Measurements from ENCODE around the gene ACTN3. TPM values are rescaled to one million over a fixed set of nuclear protein-coding genes. Genes with fewer than 3 reads are reported as not detected.

Gene ACTN3
- total and polyA plus RNA-seq, 2 experiments from 2014 or later, result not detected

DNA sequence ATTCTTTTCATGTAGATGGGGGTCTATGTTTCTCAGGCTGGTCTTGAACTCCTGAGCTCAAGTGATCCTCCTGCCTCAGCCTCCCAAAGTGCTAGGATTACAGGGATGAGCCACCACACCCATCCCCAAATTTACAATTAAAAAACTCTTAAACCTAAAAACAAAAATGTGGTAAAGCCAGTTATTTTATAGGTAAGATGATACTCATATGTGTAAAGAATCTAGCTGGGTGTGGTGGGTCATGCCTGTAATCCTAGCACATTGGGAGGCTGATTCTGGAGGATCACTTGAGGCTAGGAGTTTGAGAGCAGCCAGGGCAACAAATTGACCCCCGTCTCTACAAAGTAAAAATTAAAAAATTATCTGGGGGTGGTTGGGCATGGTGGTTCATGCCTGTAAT lies 65.8 kb downstream of the ACTN3 start:
- in situ Hi-C loops (cut with MboI), result no loop called here
- no peak for DNase-seq
- Histone ChIP-seq H3K4me1 (ENCODE audit: insufficient read depth) (peaks cover 16% of the 10 kb centered on the region), H2AFZ (no peak overlapping the region), H3K9me3 (ENCODE audit: low read depth) (no peaks in the 10 kb centered on the region), H3K27me3 (replicated peaks; ENCODE audit: insufficient read depth) (no peaks in the 10 kb centered on the region), H3K36me3 (ENCODE audit: low read depth) (no peaks in the 10 kb centered on the region), H3K4me3 (no peak overlapping the region), H3K79me2 (ENCODE audit: insufficient read depth) (peaks cover 19% of the 10 kb centered on the region), H3K9me2 (ENCODE audit: insufficient read depth) (no peaks in the 10 kb centered on the region), H3K27ac (no peak overlapping the region), H3F3A (ENCODE audit: insufficient read depth) (peaks cover 17% of the 10 kb centered on the region), H4K20me1 (ENCODE audit: insufficient read depth) (no peaks in the 10 kb centered on the region; the same call in 1 of the 2 replicates), H3K9ac (no peak overlapping the region), H3K4me2 (ENCODE audit: unreplicated experiment) (no peak overlapping the region)
- 94 to 100% methylated on average over 1 of the region's 1 CpG for WGBS, 2 experiments (ENCODE audit: low coverage in 1 of 2, low lambda C conversion rate in 2 of 2, missing lambda C conversion rate in 2 of 2)
- TF ChIP-seq EZH2 (IDR thresholded peaks at IDR 0.05; ENCODE audit: insufficient read depth, poor library complexity, severe bottlenecking) (no peak), EZH2phosphoT487 (IDR thresholded peaks at IDR 0.05; ENCODE audit: insufficient read depth, low read depth) (no peak)

Other genes starting within 250 kb of the ACTN3 start
- gene CD248, start 229.9 kb upstream of the ACTN3 start, total RNA-seq (2014; rRNA removed; shearing (Covaris generic)), result 212 and 230 TPM in 2 replicates
- 616 and 629 TPM in 2 replicates for gene CD248, start 229.9 kb upstream of the ACTN3 start, polyA plus RNA-seq (2016; fragmentation: Nextera tagmentation; extraction: Ambion mirVana)
- 37.7 and 44.0 TPM in 2 replicates for gene RIN1, start 210.5 kb upstream of the ACTN3 start, total RNA-seq (2014; rRNA removed; shearing (Covaris generic))
- gene RIN1, start 210.5 kb upstream of the ACTN3 start, polyA plus RNA-seq (2016; fragmentation: Nextera tagmentation; extraction: Ambion mirVana), result 16.8 and 19.1 TPM in 2 replicates
- 48.7 and 65.9 TPM in 2 replicates for gene BRMS1, start 201.8 kb upstream of the ACTN3 start, total RNA-seq (2014; rRNA removed; shearing (Covaris generic))
- 45.9 and 46.2 TPM in 2 replicates for gene BRMS1, start 201.8 kb upstream of the ACTN3 start, polyA plus RNA-seq (2016; fragmentation: Nextera tagmentation; extraction: Ambion mirVana)
- gene B4GAT1, start 199.3 kb upstream of the ACTN3 start, total RNA-seq (2014; rRNA removed; shearing (Covaris generic)), result 32.0 and 45.3 TPM in 2 replicates
- gene B4GAT1, start 199.3 kb upstream of the ACTN3 start, polyA plus RNA-seq (2016; fragmentation: Nextera tagmentation; extraction: Ambion mirVana), result 23.9 and 26.0 TPM in 2 replicates
- gene SLC29A2, start 175.1 kb upstream of the ACTN3 start, total RNA-seq (2014; rRNA removed; shearing (Covaris generic)), result not detected in 2 replicates
- gene SLC29A2, start 175.1 kb upstream of the ACTN3 start, polyA plus RNA-seq (2016; fragmentation: Nextera tagmentation; extraction: Ambion mirVana), result not detected in 2 replicates
- gene NPAS4, start 125.9 kb upstream of the ACTN3 start, total RNA-seq (2014; rRNA removed; shearing (Covaris generic)), result not detected in 2 replicates
- gene NPAS4, start 125.9 kb upstream of the ACTN3 start, polyA plus RNA-seq (2016; fragmentation: Nextera tagmentation; extraction: Ambion mirVana), result not detected in 2 replicates
- gene MRPL11, start 108.1 kb upstream of the ACTN3 start, total RNA-seq (2014; rRNA removed; shearing (Covaris generic)), result 36.7 and 53.5 TPM in 2 replicates
- 75.7 and 76.6 TPM in 2 replicates for gene MRPL11, start 108.1 kb upstream of the ACTN3 start, polyA plus RNA-seq (2016; fragmentation: Nextera tagmentation; extraction: Ambion mirVana)
- gene PELI3, start 80.0 kb upstream of the ACTN3 start, total RNA-seq (2014; rRNA removed; shearing (Covaris generic)), result 8.1 and 10.5 TPM in 2 replicates
- 5.3 and 5.8 TPM in 2 replicates for gene PELI3, start 80.0 kb upstream of the ACTN3 start, polyA plus RNA-seq (2016; fragmentation: Nextera tagmentation; extraction: Ambion mirVana)
- gene DPP3, start 66.5 kb upstream of the ACTN3 start, total RNA-seq (2014; rRNA removed; shearing (Covaris generic)), result 50.8 and 64.1 TPM in 2 replicates
- 33.5 and 34.7 TPM in 2 replicates for gene DPP3, start 66.5 kb upstream of the ACTN3 start, polyA plus RNA-seq (2016; fragmentation: Nextera tagmentation; extraction: Ambion mirVana)
- 39.1 and 58.8 TPM in 2 replicates for gene BBS1, start 36.3 kb upstream of the ACTN3 start, total RNA-seq (2014; rRNA removed; shearing (Covaris generic))
- gene BBS1, start 36.3 kb upstream of the ACTN3 start, polyA plus RNA-seq (2016; fragmentation: Nextera tagmentation; extraction: Ambion mirVana), result 20.2 and 23.0 TPM in 2 replicates
- gene ZDHHC24, start 855 bp upstream of the ACTN3 start, total RNA-seq (2014; rRNA removed; shearing (Covaris generic)), result 20.8 and 27.3 TPM in 2 replicates
- gene ZDHHC24, start 855 bp upstream of the ACTN3 start, polyA plus RNA-seq (2016; fragmentation: Nextera tagmentation; extraction: Ambion mirVana), result 22.3 and 23.5 TPM in 2 replicates
- gene CTSF, start 21.7 kb downstream of the ACTN3 start, total RNA-seq (2014; rRNA removed; shearing (Covaris generic)), result 67.7 and 72.6 TPM in 2 replicates
- 53.6 and 59.2 TPM in 2 replicates for gene CTSF, start 21.7 kb downstream of the ACTN3 start, polyA plus RNA-seq (2016; fragmentation: Nextera tagmentation; extraction: Ambion mirVana)
- 0.11 and 0.13 TPM in 2 replicates for gene CCDC87, start 46.2 kb downstream of the ACTN3 start, total RNA-seq (2014; rRNA removed; shearing (Covaris generic))
- 0.39 and 0.40 TPM in 2 replicates for gene CCDC87, start 46.2 kb downstream of the ACTN3 start, polyA plus RNA-seq (2016; fragmentation: Nextera tagmentation; extraction: Ambion mirVana)
- gene CCS, start 46.3 kb downstream of the ACTN3 start, total RNA-seq (2014; rRNA removed; shearing (Covaris generic)), result 28.0 and 29.5 TPM in 2 replicates
- gene CCS, start 46.3 kb downstream of the ACTN3 start, polyA plus RNA-seq (2016; fragmentation: Nextera tagmentation; extraction: Ambion mirVana), result 44.1 and 44.2 TPM in 2 replicates
- 23.5 and 28.4 TPM in 2 replicates for gene RBM14, start 69.7 kb downstream of the ACTN3 start, total RNA-seq (2014; rRNA removed; shearing (Covaris generic))
- 40.6 and 42.6 TPM in 2 replicates for gene RBM14, start 69.7 kb downstream of the ACTN3 start, polyA plus RNA-seq (2016; fragmentation: Nextera tagmentation; extraction: Ambion mirVana)
- 79.0 and 81.4 TPM in 2 replicates for gene RBM4, start 91.8 kb downstream of the ACTN3 start, total RNA-seq (2014; rRNA removed; shearing (Covaris generic))
- gene RBM4, start 91.8 kb downstream of the ACTN3 start, polyA plus RNA-seq (2016; fragmentation: Nextera tagmentation; extraction: Ambion mirVana), result 121 and 125 TPM in 2 replicates
- gene RBM4B, start 131.0 kb downstream of the ACTN3 start, total RNA-seq (2014; rRNA removed; shearing (Covaris generic)), result 18.5 and 22.9 TPM in 2 replicates
- gene RBM4B, start 131.0 kb downstream of the ACTN3 start, polyA plus RNA-seq (2016; fragmentation: Nextera tagmentation; extraction: Ambion mirVana), result 23.2 and 23.4 TPM in 2 replicates
- gene SPTBN2, start 182.3 kb downstream of the ACTN3 start, total RNA-seq (2014; rRNA removed; shearing (Covaris generic)), result 0.13 and 0.22 TPM in 2 replicates
- gene SPTBN2, start 182.3 kb downstream of the ACTN3 start, polyA plus RNA-seq (2016; fragmentation: Nextera tagmentation; extraction: Ambion mirVana), result 0.13 TPM in 1 of 2 replicates, not detected in the other

All from GM23248 (cell line).